Activated CD4-positive, alpha-beta memory T cell treated with anti-CD3 and anti-CD28 coated beads for 36 hours (primary cell): ENCODE data around the gene S100G. TPM values are rescaled to one million over a fixed set of nuclear protein-coding genes. Genes with fewer than 3 reads are reported as not detected.

Experiments
- CTCF ChIA-PET: fragments of 350-600 bp; sonication (Branson Sonifier 250); formaldehyde crosslinking; loops from one replicate; lab custom pipeline; 2021; ENCODE audit warnings: antibody characterized with exemption, inconsistent platforms; lab: Charles Lee
- POLR2A ChIA-PET: fragments of 350-600 bp; sonication (Branson Sonifier 250); formaldehyde crosslinking; loops from one replicate; lab custom pipeline; 2021; ENCODE audit warnings: antibody characterized with exemption; lab: Charles Lee
- DNase-seq: peaks from one replicate; pipeline ENCODE4 v3.0.0-alpha.2; 2020
- H3K27ac Mint-ChIP-seq: one replicate; pipeline ENCODE4 v1.8.0; 2021; ENCODE audit warnings: mixed read lengths
- H3K27me3 Mint-ChIP-seq: one replicate; pipeline ENCODE4 v1.8.0; 2021; ENCODE audit warnings: mixed read lengths
- H3K36me3 Mint-ChIP-seq: one replicate; pipeline ENCODE4 v1.8.0; 2021; ENCODE audit warnings: mixed read lengths
- H3K4me1 Mint-ChIP-seq: one replicate; pipeline ENCODE4 v1.8.0; 2021; ENCODE audit warnings: low read depth, mixed read lengths
- H3K4me3 Mint-ChIP-seq: one replicate; pipeline ENCODE4 v1.8.0; 2021; ENCODE audit warnings: mild to moderate bottlenecking, mixed read lengths
- H3K9me3 Mint-ChIP-seq: one replicate; pipeline ENCODE4 v1.8.0; 2021; ENCODE audit warnings: mixed read lengths
- intact Hi-C: fragments of 100-400 bp; cut with micrococcal nuclease; formaldehyde crosslinking; loops from one replicate; pipeline ENCODE4 v1.15.1; 2023
- microRNA-seq: library from miRNA; unstranded; fragments of <30 nt; microRNA quantifications from one replicate; pipeline ENCODE4 v1.2.0, GENCODE V29; 2022; ENCODE audit warnings: borderline number of aligned reads, borderline microRNAs expressed, borderline replicate concordance
- total RNA-seq, 2 experiments: library from RNA; stranded (reverse); gene quantifications; one replicate each; pipeline ENCODE4 v1.2.3, GENCODE V29; 2021

The S100G gene
- total RNA-seq, 2 experiments from 2014 or later: not detected

DNA sequence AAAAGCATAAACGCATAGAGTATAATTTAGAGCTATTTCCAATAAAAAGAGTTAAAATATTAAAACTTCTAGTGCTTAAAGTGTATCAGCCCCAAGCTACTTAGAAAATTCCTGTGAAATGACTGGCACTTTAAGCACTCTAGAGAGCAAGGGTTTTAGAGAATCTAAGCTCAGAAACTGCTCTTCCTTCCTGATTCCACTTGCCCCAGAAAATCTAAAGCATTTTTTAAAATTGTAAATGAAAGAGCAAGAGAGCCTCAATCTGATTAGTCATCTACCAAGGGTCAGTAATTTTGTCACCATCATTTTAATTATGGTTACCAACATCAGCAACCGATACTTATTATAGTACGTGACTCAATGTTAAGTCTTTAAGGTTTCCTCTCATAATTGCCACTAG, 37.6 kb downstream of the S100G start:
- Mint-ChIP-seq H3K27me3 (no peaks in the 10 kb centered on the region), H3K9me3 (no peaks in the 10 kb centered on the region), H3K4me3 (no peak overlapping the region), H3K4me1 (no peaks in the 10 kb centered on the region), H3K27ac (no peak overlapping the region), H3K36me3 (no peaks in the 10 kb centered on the region)
- ChIA-PET POLR2A (no interaction called here), CTCF (no interaction called here)
- DNase-seq: no peak
- intact Hi-C loops: no loop called here

DNA sequence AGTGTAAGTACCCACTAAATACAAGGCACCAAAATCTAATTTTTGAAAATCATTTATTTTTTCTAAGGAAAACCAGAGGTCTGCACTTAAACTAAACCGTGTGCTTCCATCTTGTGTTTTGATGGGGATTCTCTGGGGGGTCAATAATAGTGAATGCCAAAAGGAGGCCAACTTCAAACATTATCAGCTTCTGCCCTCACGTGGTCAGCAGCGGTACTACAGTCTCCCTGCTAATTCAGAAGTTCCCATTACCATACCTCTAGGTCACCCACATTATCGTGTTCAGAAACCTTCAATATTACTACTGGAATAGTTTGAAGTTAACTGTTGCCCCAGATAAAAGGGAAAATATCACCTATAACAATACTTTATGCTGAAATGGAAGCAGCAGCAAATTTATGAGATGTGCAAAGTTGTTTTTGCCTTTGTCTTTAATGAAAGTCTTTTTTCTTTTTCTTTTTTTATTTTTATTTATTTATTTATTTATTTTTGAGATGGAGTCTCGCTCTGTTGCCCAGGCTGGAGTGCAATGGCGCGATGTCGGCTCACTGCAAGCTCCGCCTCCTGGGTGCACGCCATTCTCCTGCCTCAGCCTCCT, 45.2 kb downstream of the S100G start:
- H3K4me1 Mint-ChIP-seq: no peaks in the 10 kb centered on the region
- ChIA-PET POLR2A (no interaction called here), CTCF (interaction anchor here (1.3 to 1.7 kb wide), 2 partner anchors 572 to 1223 kb away, joined by 3 to 4 read pairs; partner anchors contain the start of gene GRPR)
- no peak overlapping the region for H3K4me3 Mint-ChIP-seq
- H3K9me3 Mint-ChIP-seq: no peaks in the 10 kb centered on the region
- peak; percentile 65 for DNase-seq
- H3K27ac Mint-ChIP-seq: no peak overlapping the region
- no peaks in the 10 kb centered on the region for H3K36me3 Mint-ChIP-seq
- intact Hi-C loops: loop anchor here (2.0 kb wide), 2 partner anchors 250 to 258 kb away; no protein-coding TSS in a partner anchor
- H3K27me3 Mint-ChIP-seq: no peaks in the 10 kb centered on the region

DNA sequence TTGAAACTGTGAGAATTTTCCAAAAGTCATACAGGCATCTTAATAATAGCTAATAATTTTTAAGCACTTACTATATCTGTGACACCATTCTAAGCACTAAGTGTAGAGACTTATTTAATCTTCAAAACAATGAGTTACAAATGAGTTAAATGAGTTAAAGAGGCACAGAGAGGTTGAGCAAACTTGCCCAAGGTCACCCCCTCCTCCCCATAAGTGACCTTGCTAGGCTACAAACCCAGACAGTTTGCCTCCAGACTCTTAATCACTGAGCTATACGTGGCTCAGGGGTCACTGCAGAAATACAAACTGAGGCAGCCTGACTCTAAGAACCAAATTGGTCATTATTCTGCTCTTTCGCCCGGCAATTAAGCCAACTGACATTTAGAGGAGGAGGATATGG, 47.0 kb downstream of the S100G start:
- Mint-ChIP-seq H3K36me3 (no peaks in the 10 kb centered on the region), H3K4me1 (no peaks in the 10 kb centered on the region), H3K4me3 (no peak overlapping the region), H3K9me3 (no peaks in the 10 kb centered on the region), H3K27ac (no peak overlapping the region), H3K27me3 (no peaks in the 10 kb centered on the region)
- ChIA-PET CTCF (interaction anchor here (1.6 to 1.7 kb wide), 2 partner anchors 14 to 260 kb away, joined by 4 to 13 read pairs; no protein-coding TSS in a partner anchor), POLR2A (interaction anchor here (1.3 kb wide), 1 partner anchor 15 kb away, joined by 4 read pairs; the partner anchor contains the start of gene CTPS2)
- DNase-seq: no peak
- intact Hi-C loops: no loop called here

DNA sequence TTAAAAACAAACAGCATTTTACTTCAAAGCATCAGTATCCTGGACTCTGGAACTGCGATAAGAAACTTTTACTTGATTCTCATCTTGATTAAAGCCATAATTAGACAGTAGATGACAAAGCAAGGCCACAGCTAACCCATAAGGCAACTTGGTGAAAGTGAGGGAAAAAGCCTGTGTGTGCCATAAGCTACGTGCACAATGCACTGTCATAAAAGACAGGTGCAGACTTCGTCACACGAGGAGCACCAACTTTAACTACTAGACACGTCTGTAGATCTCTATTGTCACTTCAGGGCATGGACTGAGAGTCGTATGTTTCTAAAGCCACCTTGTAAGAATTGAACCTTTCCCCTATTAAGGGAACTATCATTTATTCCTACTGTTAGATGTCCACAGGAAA, 49.4 kb downstream of the S100G start:
- intact Hi-C loops: no loop called here
- POLR2A ChIA-PET: no interaction called here
- Mint-ChIP-seq H3K4me3 (no peak overlapping the region), H3K9me3 (no peaks in the 10 kb centered on the region), H3K4me1 (no peaks in the 10 kb centered on the region), H3K36me3 (no peaks in the 10 kb centered on the region), H3K27ac (no peak overlapping the region), H3K27me3 (no peaks in the 10 kb centered on the region)
- CTCF ChIA-PET: interaction anchor here (1.3 kb wide), 1 partner anchor 263 kb away, joined by 4 read pairs; no protein-coding TSS in a partner anchor
- DNase-seq: no peak

DNA sequence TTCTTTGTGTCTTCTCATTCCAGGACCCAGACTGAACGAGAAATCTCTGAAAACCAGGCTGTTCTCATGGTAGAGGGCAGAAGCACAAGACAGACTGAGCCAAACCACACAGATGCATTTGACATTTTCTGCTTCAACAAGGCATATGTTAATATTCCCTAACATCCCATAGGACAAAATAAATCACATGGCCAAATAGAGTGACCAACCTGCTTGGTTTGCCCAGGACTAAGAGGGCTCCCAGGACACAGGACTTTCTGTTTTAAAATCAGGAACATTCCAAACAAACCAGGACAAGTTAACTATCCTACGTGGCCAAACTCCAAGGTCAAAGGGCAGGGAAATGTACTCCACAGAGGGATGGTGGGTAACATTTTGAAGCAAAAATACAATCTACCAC, 50.8 kb downstream of the S100G start:
- CTCF ChIA-PET: no interaction called here
- Mint-ChIP-seq H3K27me3 (no peaks in the 10 kb centered on the region), H3K4me3 (no peak overlapping the region), H3K4me1 (no peaks in the 10 kb centered on the region), H3K27ac (no peak overlapping the region), H3K36me3 (no peaks in the 10 kb centered on the region), H3K9me3 (no peaks in the 10 kb centered on the region)
- POLR2A ChIA-PET: no interaction called here
- intact Hi-C loops: no loop called here
- no peak for DNase-seq

DNA sequence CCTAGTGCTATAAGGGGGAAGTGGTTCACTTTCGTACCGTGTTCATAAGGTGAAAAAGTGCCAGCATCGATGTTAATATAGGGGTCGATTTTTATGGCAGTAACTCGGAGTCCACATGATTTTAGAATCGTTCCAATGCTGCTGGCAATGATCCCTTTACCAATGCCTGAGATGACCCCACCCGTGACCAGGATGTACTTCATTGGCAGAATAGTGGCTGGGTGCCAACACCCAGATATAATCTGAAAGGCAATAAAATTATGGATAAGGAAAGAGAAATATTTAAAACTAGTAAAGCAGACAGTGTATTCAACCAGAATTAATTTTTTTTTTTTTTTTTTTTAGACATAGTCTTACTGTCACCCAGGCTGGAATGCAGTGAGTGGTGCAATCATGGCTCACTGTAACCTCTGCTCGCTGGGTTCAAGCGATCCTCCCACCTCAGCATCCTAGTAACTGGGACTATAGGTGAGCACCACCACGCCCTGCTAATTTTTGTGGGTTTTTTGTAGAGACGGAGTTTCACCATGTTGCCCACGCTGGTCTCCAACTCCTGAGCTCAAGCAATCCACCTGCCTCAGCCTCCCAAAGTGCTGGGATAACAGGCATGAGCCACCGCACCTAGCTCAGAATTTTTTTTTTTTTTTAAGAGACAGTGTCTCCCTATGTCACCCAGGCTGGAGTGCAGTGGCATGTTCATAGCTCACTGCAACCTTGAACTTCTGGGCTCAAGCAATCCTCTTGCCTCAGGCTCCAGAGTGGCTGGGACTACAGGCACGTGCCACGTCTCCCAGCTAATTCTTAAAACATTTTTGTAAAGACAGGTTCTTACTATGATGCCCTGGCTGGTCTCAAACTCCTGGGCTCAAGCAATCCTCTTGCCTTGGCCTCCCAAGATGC, 53.0 kb downstream of the S100G start:
- Mint-ChIP-seq H3K4me1 (no peaks in the 10 kb centered on the region), H3K4me3 (no peak overlapping the region), H3K9me3 (no peaks in the 10 kb centered on the region), H3K36me3 (no peaks in the 10 kb centered on the region), H3K27ac (no peak overlapping the region), H3K27me3 (no peaks in the 10 kb centered on the region)
- ChIA-PET CTCF (no interaction called here), POLR2A (no interaction called here)
- DNase-seq: no peak
- intact Hi-C loops: no loop called here

Small RNAs within 50 kb of the gene (microRNA-seq; reads per million reads assigned to microRNA genes)
- gene MIR548AM: not detected

Other genes starting within 250 kb of the S100G start
- gene CTPS2, start 62.5 kb downstream of the S100G start, total RNA-seq: 1 to 10 TPM; 6.3 to 6.6 TPM
- gene SYAP1, start 69.5 kb downstream of the S100G start, total RNA-seq: 10 to 100 TPM; 20.8 to 22.4 TPM
- 10 to 100 TPM; 14.2 to 15.1 TPM for gene TXLNG, start 136.3 kb downstream of the S100G start, total RNA-seq
- gene RBBP7, start 220.2 kb downstream of the S100G start, total RNA-seq: 100 to 1,000 TPM; 213 to 216 TPM